ENCODE data around the gene ABI1. TPM values are rescaled to one million over a fixed set of nuclear protein-coding genes. Genes with fewer than 3 reads are reported as not detected.

The ABI1 gene
- total RNA-seq, 6 experiments from 2014 or later: 13.4 to 25.3 (median 17.4) TPM

DNA sequence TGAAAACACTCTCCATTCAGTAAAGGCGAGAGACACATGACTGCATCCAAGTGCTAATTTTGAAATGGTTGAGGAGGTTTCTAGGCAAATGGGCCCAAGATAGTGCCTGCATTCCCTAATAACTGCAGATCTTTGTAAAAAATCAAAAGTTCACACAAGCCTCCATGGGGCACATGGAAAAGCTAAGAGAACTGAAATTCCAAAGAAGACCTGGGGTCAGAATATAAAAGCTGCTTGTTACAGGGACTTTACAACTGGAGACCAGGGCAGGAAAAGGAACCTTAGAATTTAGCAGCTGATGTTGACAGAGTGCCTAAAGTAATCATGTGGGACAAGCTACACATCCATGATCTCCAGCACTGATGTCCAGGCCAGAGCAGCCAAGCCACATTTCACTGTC lies 10.0 kb upstream of the ABI1 start:
- DNase-seq (no peak), ATAC-seq (no peak)
- intact Hi-C loops (cut with DNase I): no loop called here
- Histone ChIP-seq H3K27ac (no peak overlapping the region), H3K9me3 (no peaks in the 10 kb centered on the region), H3K27me3 (no peaks in the 10 kb centered on the region), H3K4me1 (no peaks in the 10 kb centered on the region), H3K36me3 (no peaks in the 10 kb centered on the region), H3K4me3 (no peak overlapping the region)
- TF ChIP-seq POLR2A (IDR thresholded peaks at IDR 0.05): no peak
- TF ChIP-seq, protein P1, sequence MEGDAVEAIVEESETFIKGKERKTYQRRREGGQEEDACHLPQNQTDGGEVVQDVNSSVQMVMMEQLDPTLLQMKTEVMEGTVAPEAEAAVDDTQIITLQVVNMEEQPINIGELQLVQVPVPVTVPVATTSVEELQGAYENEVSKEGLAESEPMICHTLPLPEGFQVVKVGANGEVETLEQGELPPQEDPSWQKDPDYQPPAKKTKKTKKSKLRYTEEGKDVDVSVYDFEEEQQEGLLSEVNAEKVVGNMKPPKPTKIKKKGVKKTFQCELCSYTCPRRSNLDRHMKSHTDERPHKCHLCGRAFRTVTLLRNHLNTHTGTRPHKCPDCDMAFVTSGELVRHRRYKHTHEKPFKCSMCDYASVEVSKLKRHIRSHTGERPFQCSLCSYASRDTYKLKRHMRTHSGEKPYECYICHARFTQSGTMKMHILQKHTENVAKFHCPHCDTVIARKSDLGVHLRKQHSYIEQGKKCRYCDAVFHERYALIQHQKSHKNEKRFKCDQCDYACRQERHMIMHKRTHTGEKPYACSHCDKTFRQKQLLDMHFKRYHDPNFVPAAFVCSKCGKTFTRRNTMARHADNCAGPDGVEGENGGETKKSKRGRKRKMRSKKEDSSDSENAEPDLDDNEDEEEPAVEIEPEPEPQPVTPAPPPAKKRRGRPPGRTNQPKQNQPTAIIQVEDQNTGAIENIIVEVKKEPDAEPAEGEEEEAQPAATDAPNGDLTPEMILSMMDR (IDR thresholded peaks at IDR 0.05): no peak
- WGBS (ENCODE audit: insufficient coverage, low coverage, low lambda C conversion rate, missing lambda C conversion rate): 56% methylated on average over 1 of the region's 1 CpG

DNA sequence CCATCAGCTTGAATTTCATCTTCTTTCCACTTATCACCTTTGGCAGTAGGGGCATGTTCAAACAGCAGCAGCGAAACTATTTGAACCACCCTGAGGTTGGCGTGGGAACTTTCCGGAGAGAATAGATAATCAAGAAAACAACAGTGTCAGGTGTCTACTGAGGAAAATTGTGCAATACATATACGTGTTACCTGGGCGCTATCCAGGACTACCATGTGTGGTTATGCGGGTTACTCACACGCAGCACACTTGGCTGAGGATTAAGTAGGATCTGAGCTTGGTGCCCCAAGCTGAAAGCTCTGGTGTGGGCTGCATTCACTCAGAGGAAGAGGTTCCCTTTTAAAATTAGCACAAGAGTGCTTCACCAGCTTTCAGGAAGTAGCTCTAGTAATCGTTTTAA lies 8.8 kb upstream of the ABI1 start:
- H3K9me3 ChIP-seq: no peaks in the 10 kb centered on the region
- DNase-seq (no peak), ATAC-seq (peak in 1 of 4 donors; percentile 35)
- no peak overlapping the region for H3K4me3 ChIP-seq
- intact Hi-C loops (cut with DNase I): no loop called here
- WGBS (ENCODE audit: insufficient coverage, low coverage, low lambda C conversion rate, missing lambda C conversion rate): 43% methylated on average over 8 of the region's 8 CpGs
- H3K27ac ChIP-seq: no peak overlapping the region
- H3K4me1 ChIP-seq: no peaks in the 10 kb centered on the region
- TF ChIP-seq, protein P1 (IDR thresholded peaks at IDR 0.05): no peak
- no peak for TF ChIP-seq POLR2A (IDR thresholded peaks at IDR 0.05)
- no peaks in the 10 kb centered on the region for H3K27me3 ChIP-seq
- H3K36me3 ChIP-seq: no peaks in the 10 kb centered on the region

DNA sequence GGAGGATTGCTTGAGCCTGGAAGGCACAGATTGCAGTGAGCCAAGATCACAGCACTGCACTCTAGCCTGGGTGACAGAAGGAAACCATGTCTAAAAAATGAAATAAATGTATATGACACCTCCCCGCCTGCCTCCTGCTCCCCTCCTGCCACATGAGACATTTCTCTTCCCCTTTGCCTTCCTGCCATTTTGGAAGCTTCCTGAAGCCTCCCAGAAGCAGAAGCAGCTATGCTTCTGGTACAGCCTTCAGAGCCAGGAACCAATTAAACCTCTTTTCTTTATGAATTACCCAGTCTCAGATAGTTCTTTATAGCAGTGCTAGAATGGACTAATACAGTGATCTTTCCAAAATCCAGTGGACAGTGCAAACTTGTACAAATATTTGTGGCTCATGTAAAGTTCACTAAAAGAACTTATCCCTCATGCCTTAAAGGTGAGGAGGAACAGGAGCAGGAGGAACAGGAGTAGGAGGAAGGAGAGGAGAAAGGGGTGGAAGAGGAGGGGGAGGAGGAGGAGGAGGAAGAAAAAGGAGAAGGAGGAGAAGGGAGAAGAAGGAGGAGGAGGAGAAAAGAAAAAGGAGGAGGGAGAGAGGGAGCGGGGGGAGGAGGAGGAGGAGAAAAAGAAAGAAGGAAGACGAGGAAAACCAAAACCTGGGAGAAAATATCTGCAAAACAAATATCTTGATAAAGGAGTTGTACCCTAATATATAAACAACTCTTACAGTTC lies 2.8 kb upstream of the ABI1 start:
- WGBS (ENCODE audit: insufficient coverage, low coverage, low lambda C conversion rate, missing lambda C conversion rate): 65% methylated on average over 3 of the region's 3 CpGs
- no peaks in the 10 kb centered on the region for H3K36me3 ChIP-seq
- TF ChIP-seq POLR2A (IDR thresholded peaks at IDR 0.05): no peak

DNA sequence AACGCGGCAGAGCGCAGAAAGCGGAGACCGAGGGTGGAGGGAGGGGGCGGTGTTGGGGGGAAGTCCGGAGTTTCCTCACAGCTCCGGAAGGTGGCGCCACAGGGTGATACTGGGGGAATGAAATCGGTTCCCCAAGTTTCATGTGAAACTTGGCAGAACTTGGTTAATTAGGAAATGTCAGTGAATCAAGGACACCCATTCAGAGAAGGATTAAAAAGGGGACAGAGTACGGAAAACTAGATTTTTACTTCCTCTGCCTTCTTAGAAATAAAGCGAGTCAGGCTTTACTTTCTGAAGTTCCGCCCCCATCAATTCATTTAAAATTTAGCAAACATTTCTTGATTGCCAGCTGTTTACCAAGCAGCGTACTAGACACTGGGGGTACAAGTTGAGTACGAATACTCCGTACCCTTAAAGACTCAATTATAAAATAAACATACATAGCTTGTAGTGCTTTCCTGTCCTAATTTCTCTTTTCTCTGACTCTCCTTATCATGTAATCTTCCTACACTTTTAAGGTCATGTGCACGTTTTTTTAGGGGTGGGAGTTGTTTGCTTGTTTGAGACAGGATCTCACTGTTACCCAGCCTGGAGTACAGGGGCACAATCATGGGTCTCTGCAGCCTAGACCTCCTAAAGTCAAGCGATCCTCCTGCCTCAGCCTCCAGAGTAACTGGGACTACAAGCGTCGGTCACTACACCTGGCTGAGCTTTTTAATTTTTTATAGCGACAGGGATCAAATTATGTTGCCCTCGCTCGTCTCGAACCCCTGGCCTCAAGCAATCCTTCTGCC lies 644 bp upstream of the ABI1 start:
- 34% methylated on average over 23 of the region's 24 CpGs for WGBS (ENCODE audit: insufficient coverage, low coverage, low lambda C conversion rate, missing lambda C conversion rate)
- Histone ChIP-seq H3K36me3 (no peaks in the 10 kb centered on the region), H3K4me3 (peak overlapping the region in 2 of 3 donors; percentile 28 to 41), H3K27ac (peak overlapping the region in 2 of 3 donors; percentile 39 to 62), H3K4me1 (peaks cover 0 to 22% (median 7%) of the 10 kb centered on the region in 4 donors), H3K9me3 (no peaks in the 10 kb centered on the region), H3K27me3 (no peaks in the 10 kb centered on the region)
- intact Hi-C loops (cut with DNase I): no loop called here
- no peak for ATAC-seq
- TF ChIP-seq POLR2A (IDR thresholded peaks at IDR 0.05): no peak
- TF ChIP-seq, protein P1 (IDR thresholded peaks at IDR 0.05): peak; percentile 35 to 82 (median 78)
- DNase-seq: no peak

More for the DNA sequence above, 2.8 kb upstream of the ABI1 start:
- no peak for DNase-seq
- no peak overlapping the region for H3K27ac ChIP-seq
- H3K27me3 ChIP-seq: no peaks in the 10 kb centered on the region
- no peak for ATAC-seq
- H3K9me3 ChIP-seq: no peaks in the 10 kb centered on the region
- peaks cover 0 to 8% (median 2%) of the 10 kb centered on the region in 4 donors for H3K4me1 ChIP-seq
- intact Hi-C loops (cut with DNase I): no loop called here
- H3K4me3 ChIP-seq: no peak overlapping the region

DNA sequence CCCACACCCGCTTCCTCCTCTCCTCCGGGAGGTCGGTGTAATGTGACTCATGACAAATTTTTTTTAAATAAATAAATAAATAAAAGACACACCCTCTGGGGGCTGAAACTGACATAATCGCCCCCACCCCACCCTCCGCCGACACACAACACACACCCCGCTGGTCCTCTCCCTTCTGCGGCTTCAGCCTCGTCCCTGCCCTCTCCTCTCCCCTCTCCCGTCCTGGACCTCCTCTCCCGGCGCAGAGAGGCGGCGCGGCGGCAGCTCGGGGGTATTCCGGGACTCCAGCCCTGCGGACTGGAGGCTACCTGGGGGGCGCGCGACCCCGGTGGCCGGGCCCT lies 686 bp downstream of the ABI1 start:
- Histone ChIP-seq H3K27me3 (no peaks in the 10 kb centered on the region), H3K36me3 (no peaks in the 10 kb centered on the region), H3K9me3 (no peaks in the 10 kb centered on the region), H3K4me1 (peaks cover 0 to 22% (median 7%) of the 10 kb centered on the region in 4 donors), H3K4me3 (peak overlapping the region; percentile 69 to 94 (median 88)), H3K27ac (peak overlapping the region; percentile 90 to 98 (median 91))
- intact Hi-C loops (cut with DNase I): no loop called here
- WGBS (ENCODE audit: insufficient coverage, low coverage, low lambda C conversion rate, missing lambda C conversion rate): 1% methylated on average over 21 of the region's 24 CpGs
- ATAC-seq (peak; percentile 9 to 32 (median 26)), DNase-seq (peak; percentile 68 to 74 (median 70))
- no peak for TF ChIP-seq POLR2A (IDR thresholded peaks at IDR 0.05)
- TF ChIP-seq, protein P1 (IDR thresholded peaks at IDR 0.05): no peak
